IPS-20b (cell line): ENCODE results near the gene SYT3.

Experiments used
- H3K27ac ChIP-seq: one replicate; pipeline ENCODE4 v1.5.1; 2013; ENCODE audit warnings: low read length
- H3K27me3 ChIP-seq: 2 replicates; pipeline ENCODE4 v1.6.1; 2013; ENCODE audit warnings: mild to moderate bottlenecking, low read length, inconsistent platforms; ENCODE audit not compliant: insufficient read depth
- H3K36me3 ChIP-seq: 2 replicates; pipeline ENCODE4 v1.6.1; 2013; ENCODE audit warnings: low read depth, mild to moderate bottlenecking, inconsistent platforms, low read length, moderate library complexity; ENCODE audit not compliant: insufficient read depth
- H3K4me1 ChIP-seq: 2 replicates; pipeline ENCODE4 v1.6.1; 2013; ENCODE audit warnings: mild to moderate bottlenecking, control low read depth, inconsistent platforms, low read length, moderate library complexity; ENCODE audit not compliant: insufficient read depth
- H3K4me3 ChIP-seq: 2 replicates; pipeline ENCODE4 v1.5.1; 2013; ENCODE audit warnings: mild to moderate bottlenecking, low read length, inconsistent platforms
- H3K9ac ChIP-seq: 2 replicates; pipeline ENCODE4 v1.6.1; 2013; ENCODE audit warnings: low read depth, mild to moderate bottlenecking, inconsistent platforms, low read length, moderate library complexity
- H3K9me3 ChIP-seq: 2 replicates; pipeline ENCODE4 v1.6.1; 2013; ENCODE audit warnings: mild to moderate bottlenecking, low read depth, low read length, inconsistent platforms; ENCODE audit not compliant: insufficient read depth

Gene SYT3

GRCh38 chr19:50639121-50640112 is at the start of gene SYT3:
Gene SYT3, minus strand, starts transcription at chr19:50639881. Its CDS starts 2,470 bp downstream, at chr19:50637411.
- Histone ChIP-seq H3K9ac (peak within 1 kb of the TSS; percentile 69; the same call in 1 of the 2 replicates), H3K27ac (no peak within 1 kb of the TSS), H3K4me3 (peak within 1 kb of the TSS; percentile 75)

GRCh38 chr19:50688766-50689165 is 49.1 kb upstream of the SYT3 start:
- Histone ChIP-seq H3K36me3 (no peaks in the 10 kb centered on the region), H3K4me1 (no peaks in the 10 kb centered on the region), H3K27ac (no peak overlapping the region), H3K27me3 (peaks cover 85% of the 10 kb centered on the region), H3K9ac (no peak overlapping the region), H3K9me3 (peaks cover 35% of the 10 kb centered on the region), H3K4me3 (no peak overlapping the region)

More at GRCh38 chr19:50639121-50640112, at the start of gene SYT3:
- no peaks in the 10 kb centered on the region for H3K36me3 ChIP-seq
- H3K4me1 ChIP-seq = no peaks in the 10 kb centered on the region
- H3K27me3 ChIP-seq = peaks cover 29% of the 10 kb centered on the region
- H3K9me3 ChIP-seq = peaks cover 56% of the 10 kb centered on the region

GRCh38 chr19:50686310-50687032 is 46.8 kb upstream of the SYT3 start:
- H3K4me3 ChIP-seq = peak overlapping the region; percentile 22; the same call in 1 of the 2 replicates

GRCh38 chr19:50679177-50680125 is 39.8 kb upstream of the SYT3 start:
- H3K27ac ChIP-seq = no peak overlapping the region

More at GRCh38 chr19:50686310-50687032, 46.8 kb upstream of the SYT3 start:
- Histone ChIP-seq H3K27ac (no peak overlapping the region), H3K27me3 (peaks cover 72% of the 10 kb centered on the region), H3K36me3 (no peaks in the 10 kb centered on the region), H3K9me3 (peaks cover 47% of the 10 kb centered on the region), H3K9ac (no peak overlapping the region), H3K4me1 (no peaks in the 10 kb centered on the region)

GRCh38 chr19:50678323-50678722 is 38.6 kb upstream of the SYT3 start:
- no peaks in the 10 kb centered on the region for H3K36me3 ChIP-seq
- no peak overlapping the region for H3K9ac ChIP-seq
- peaks cover 39% of the 10 kb centered on the region for H3K27me3 ChIP-seq

More at GRCh38 chr19:50679177-50680125, 39.8 kb upstream of the SYT3 start:
- H3K4me3 ChIP-seq = no peak overlapping the region; the same call in 1 of the 2 replicates
- peaks cover 44% of the 10 kb centered on the region for H3K27me3 ChIP-seq
- peaks cover 46% of the 10 kb centered on the region for H3K9me3 ChIP-seq
- no peaks in the 10 kb centered on the region for H3K36me3 ChIP-seq
- no peaks in the 10 kb centered on the region for H3K4me1 ChIP-seq
- no peak overlapping the region for H3K9ac ChIP-seq

GRCh38 chr19:50677636-50678035 is 38.0 kb upstream of the SYT3 start:
- Histone ChIP-seq H3K36me3 (no peaks in the 10 kb centered on the region), H3K4me1 (no peaks in the 10 kb centered on the region), H3K4me3 (peak overlapping the region; percentile 37; the same call in 1 of the 2 replicates), H3K9ac (no peak overlapping the region), H3K27ac (no peak overlapping the region), H3K27me3 (peaks cover 43% of the 10 kb centered on the region), H3K9me3 (peaks cover 38% of the 10 kb centered on the region)

More at GRCh38 chr19:50678323-50678722, 38.6 kb upstream of the SYT3 start:
- no peaks in the 10 kb centered on the region for H3K4me1 ChIP-seq
- H3K27ac ChIP-seq = no peak overlapping the region
- peaks cover 38% of the 10 kb centered on the region for H3K9me3 ChIP-seq
- no peak overlapping the region for H3K4me3 ChIP-seq

- Histone ChIP-seq H3K4me1 (no peaks in the 10 kb centered on the region), H3K27ac (no peak overlapping the region), H3K4me3 (no peak overlapping the region), H3K9ac (no peak overlapping the region), H3K36me3 (no peaks in the 10 kb centered on the region), H3K9me3 (peaks cover 35% of the 10 kb centered on the region), H3K27me3 (peaks cover 48% of the 10 kb centered on the region)
These were observed 37.0 kb upstream of the SYT3 start for GRCh38 chr19:50676625-50677197.

- no peaks in the 10 kb centered on the region for H3K4me1 ChIP-seq
- no peak overlapping the region for H3K4me3 ChIP-seq
- H3K9ac ChIP-seq = no peak overlapping the region
- peaks cover 27% of the 10 kb centered on the region for H3K9me3 ChIP-seq
- H3K36me3 ChIP-seq = no peaks in the 10 kb centered on the region
- no peak overlapping the region for H3K27ac ChIP-seq
- peaks cover 46% of the 10 kb centered on the region for H3K27me3 ChIP-seq
These were observed 33.4 kb upstream of the SYT3 start for GRCh38 chr19:50673118-50673517.

- H3K27ac ChIP-seq = no peak overlapping the region
- H3K4me3 ChIP-seq = no peak overlapping the region
- peaks cover 65% of the 10 kb centered on the region for H3K27me3 ChIP-seq
- peaks cover 22% of the 10 kb centered on the region for H3K9me3 ChIP-seq
- H3K9ac ChIP-seq = no peak overlapping the region
- no peaks in the 10 kb centered on the region for H3K36me3 ChIP-seq
- no peaks in the 10 kb centered on the region for H3K4me1 ChIP-seq
These were observed 30.4 kb upstream of the SYT3 start for GRCh38 chr19:50670102-50670380.

- Histone ChIP-seq H3K4me3 (no peak overlapping the region), H3K4me1 (no peaks in the 10 kb centered on the region), H3K36me3 (no peaks in the 10 kb centered on the region), H3K9me3 (peaks cover 23% of the 10 kb centered on the region), H3K27ac (no peak overlapping the region), H3K27me3 (peaks cover 65% of the 10 kb centered on the region), H3K9ac (no peak overlapping the region)
These were observed 29.8 kb upstream of the SYT3 start for GRCh38 chr19:50669302-50670101.
